Astrocyte of the spinal cord (primary cell): ENCODE data around the gene TMEM161A.

ENCODE experiments used
- DNase-seq: peaks from one replicate; pipeline ENCODE4 v3.0.0; 2011; ENCODE audit warnings: low read depth, low spot score
- H3K4me3 ChIP-seq: 2 replicates; pipeline ENCODE4 v1.5.1; 2011; ENCODE audit warnings: low read depth, mild to moderate bottlenecking, low read length, moderate library complexity
- CTCF ChIP-seq: IDR thresholded peaks from 2 replicates; pipeline ENCODE4 v1.5.1; 2012; ENCODE audit warnings: low read depth, mild to moderate bottlenecking, low read length, inconsistent platforms
- in situ Hi-C: cut with HindIII; loops from 2 replicates; pipeline ENCODE4 v1.10.0; 2017; ENCODE audit warnings: low sequenced_read_pairs

TMEM161A gene

GRCh38 chr19:19096641-19097627 is 41.3 kb downstream of the TMEM161A start:
- in situ Hi-C loops, result no loop called here
- DNase-seq, result no peak

GRCh38 chr19:19095691-19096090 is 42.6 kb downstream of the TMEM161A start:
- in situ Hi-C loops, result no loop called here
- no peak for DNase-seq
- no peak for TF ChIP-seq CTCF
- H3K4me3 ChIP-seq, result no peak overlapping the region

More at GRCh38 chr19:19096641-19097627, 41.3 kb downstream of the TMEM161A start:
- H3K4me3 ChIP-seq, result no peak overlapping the region
- TF ChIP-seq CTCF, result no peak

- in situ Hi-C loops, result no loop called here
- no peak for DNase-seq
- H3K4me3 ChIP-seq, result no peak overlapping the region
- TF ChIP-seq CTCF, result no peak
Measured at GRCh38 chr19:19094513-19094912, 43.8 kb downstream of the TMEM161A start.

GRCh38 chr19:19087676-19088075 is 50.6 kb downstream of the TMEM161A start:
- no peak for TF ChIP-seq CTCF
- H3K4me3 ChIP-seq, result no peak overlapping the region
- in situ Hi-C loops, result no loop called here
- no peak for DNase-seq

DNA sequence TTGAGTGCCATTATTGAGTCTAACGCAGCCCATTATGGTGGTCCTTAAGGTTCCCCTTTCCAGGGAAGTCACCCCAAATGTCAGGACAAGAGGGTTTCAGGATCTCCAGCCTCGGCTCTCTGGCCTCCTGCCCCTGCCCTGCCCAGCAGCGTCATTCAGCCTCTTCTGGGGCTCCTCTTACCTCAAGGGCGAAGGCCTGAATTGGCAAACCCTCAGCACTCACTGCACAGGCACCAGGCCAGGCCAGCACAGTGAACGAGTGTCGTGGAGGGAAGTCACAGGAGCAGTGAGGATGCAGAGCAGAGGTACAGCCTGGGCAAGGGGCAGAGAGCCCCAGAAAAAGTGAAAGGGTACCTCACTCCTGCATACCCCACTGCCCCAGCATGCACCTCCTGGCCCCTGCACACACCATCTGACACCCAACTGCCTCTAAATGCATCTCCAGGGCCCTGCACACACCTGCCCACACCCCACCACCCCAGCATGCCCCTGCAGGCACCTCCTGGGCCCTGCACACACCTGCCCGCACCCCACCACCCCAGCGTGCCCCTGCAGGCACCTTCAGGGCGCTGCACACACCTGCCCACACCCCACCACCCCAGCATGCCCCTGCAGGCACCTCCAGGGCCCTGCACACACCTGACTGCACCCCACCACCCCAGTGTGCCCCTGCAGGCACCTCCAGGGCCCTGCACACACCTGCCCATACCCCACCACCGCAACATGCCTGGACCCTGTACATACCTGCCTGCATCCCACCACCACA is 54.7 kb downstream of the TMEM161A start:
- in situ Hi-C loops, result no loop called here
- H3K4me3 ChIP-seq, result no peak overlapping the region
- no peak for TF ChIP-seq CTCF
- no peak for DNase-seq

DNA sequence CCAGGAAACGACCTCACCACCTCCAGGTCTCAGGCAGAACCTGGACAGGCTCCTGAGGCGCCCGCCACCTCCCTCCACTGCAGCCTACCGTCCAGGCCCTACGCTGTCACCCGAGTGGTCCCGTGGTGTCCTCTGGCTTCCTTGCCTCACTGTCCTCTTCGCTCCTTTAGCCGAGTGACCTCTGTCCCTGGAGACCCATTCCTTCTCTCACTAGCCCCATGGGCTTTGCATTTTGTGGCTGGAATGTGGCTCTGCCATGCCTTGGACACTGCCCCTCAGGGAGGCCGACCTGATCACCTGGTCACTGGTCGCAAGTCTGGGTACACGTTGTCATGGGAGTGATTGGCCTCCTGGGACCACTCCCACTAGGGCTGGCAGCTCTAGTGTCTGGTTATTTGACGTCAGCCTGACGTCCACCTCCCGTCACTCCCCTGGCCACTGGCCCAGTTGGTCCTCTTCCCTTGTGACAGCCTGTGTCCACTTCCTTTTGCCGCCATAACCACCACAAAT is 56.6 kb downstream of the TMEM161A start:
- in situ Hi-C loops, result no loop called here
- TF ChIP-seq CTCF, result no peak
- no peak overlapping the region for H3K4me3 ChIP-seq
- no peak for DNase-seq
